Central memory CD8-positive, alpha-beta T cell (primary cell): Measurements from ENCODE around the gene GRAP2.

Source experiments
- ATAC-seq: fragments of 150-1000 bp; cut with Tn5 transposase; replicated peaks from 2 replicates; pipeline ENCODE4 v1.10.0; 2022; ENCODE audit warnings: mild to moderate bottlenecking, moderate FRiP score, moderate number of reproducible peaks; ENCODE audit not compliant: poor library complexity, severe bottlenecking; ENCODE audit errors: extremely low read depth
- DNase-seq, 2 donors: peaks; one replicate each; pipeline ENCODE4 v3.0.0; 2021; ENCODE audit warnings: low spot score in 2 of 2
- H3K27ac Mint-ChIP-seq: one replicate; pipeline ENCODE4 v1.8.0; 2022; ENCODE audit warnings: low read depth, mild to moderate bottlenecking, moderate library complexity, mixed read lengths
- H3K27me3 Mint-ChIP-seq: one replicate; pipeline ENCODE4 v1.8.0; 2022; ENCODE audit warnings: mixed read lengths
- H3K36me3 Mint-ChIP-seq: one replicate; pipeline ENCODE4 v1.8.0; 2022; ENCODE audit warnings: mild to moderate bottlenecking, moderate library complexity, mixed read lengths; ENCODE audit not compliant: insufficient read depth
- H3K4me1 Mint-ChIP-seq: one replicate; pipeline ENCODE4 v1.8.0; 2022; ENCODE audit warnings: mixed read lengths
- H3K4me3 Mint-ChIP-seq: one replicate; pipeline ENCODE4 v1.8.0; 2022; ENCODE audit warnings: mild to moderate bottlenecking, moderate library complexity, mixed read lengths
- H3K9me3 Mint-ChIP-seq: one replicate; pipeline ENCODE4 v1.8.0; 2022; ENCODE audit warnings: mixed read lengths

GRAP2 gene

DNA sequence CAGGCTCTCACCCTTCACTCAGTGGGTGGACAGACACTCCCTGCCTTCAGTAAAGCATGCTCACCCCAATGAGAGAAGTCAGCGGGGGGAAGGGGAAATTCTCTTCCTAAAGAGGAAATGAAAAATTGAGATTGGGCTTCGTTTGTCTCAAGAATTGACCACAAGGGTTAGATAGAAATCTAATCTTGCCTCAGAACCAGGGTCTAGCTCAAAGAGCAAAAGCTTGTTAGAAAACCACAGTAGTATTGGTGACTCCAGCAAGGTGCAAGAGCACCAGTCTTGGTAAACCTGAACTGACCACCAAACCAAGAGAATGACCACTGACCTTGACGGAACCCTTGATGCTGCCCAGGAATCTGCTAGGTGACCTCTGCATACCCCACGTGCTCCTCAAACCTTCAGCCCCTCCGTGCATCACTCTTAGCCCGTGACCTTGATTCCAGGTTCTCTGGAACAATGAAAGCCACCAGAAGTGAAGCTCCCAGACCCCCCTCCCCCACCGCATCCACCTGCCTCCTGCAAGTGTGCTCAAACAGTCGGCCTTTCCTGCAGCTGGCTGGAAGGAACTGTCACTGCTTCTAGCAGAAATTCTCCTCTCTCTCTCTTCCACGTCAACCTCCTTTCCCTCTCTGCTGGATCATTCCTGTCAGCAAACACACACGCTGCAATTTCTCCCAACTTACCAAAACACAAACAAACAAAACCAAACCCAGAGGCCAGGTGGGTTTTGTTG is 56.2 kb downstream of the GRAP2 start:
- Mint-ChIP-seq H3K4me1 (peaks cover 83% of the 10 kb centered on the region), H3K36me3 (peaks cover 83% of the 10 kb centered on the region), H3K4me3 (no peak overlapping the region), H3K27me3 (no peaks in the 10 kb centered on the region), H3K27ac (peak overlapping the region; percentile 84), H3K9me3 (no peaks in the 10 kb centered on the region)
- no peak for DNase-seq
- ATAC-seq = no peak

DNA sequence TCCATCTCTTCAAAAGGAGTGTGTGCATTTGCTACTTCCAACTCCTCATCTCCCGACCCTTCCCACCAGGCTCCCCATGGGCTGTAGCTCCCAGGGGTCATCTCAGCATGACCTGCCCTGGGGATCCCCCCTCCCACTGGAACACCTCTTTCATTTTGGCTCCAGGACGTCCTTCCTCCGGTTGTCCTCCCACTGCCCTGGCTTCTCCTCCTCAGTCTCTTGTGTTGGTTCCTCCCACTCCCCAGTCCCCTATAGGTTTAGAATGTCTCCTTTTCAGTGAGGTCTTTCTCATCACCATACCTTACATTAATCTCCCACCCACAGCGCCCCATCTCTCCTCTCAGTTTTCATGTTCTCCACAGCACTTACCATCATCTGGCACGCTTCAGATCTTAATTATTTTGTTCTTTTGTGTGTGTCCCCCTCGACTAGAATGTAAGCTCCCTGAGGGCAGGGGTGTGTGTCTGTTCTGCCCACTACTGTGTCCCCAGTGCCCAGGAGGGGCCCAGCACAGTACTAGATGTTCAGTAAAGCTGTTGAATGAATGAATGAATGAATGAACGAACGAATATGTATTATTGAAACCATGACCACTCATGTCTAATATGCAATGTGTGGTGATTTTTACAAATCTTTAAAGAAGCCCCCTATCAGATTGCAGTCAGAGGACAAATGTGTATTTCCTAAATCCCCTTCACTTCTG is 57.3 kb downstream of the GRAP2 start:
- Mint-ChIP-seq H3K27ac (peak overlapping the region; percentile 84), H3K27me3 (no peaks in the 10 kb centered on the region), H3K9me3 (no peaks in the 10 kb centered on the region), H3K4me1 (peaks cover 73% of the 10 kb centered on the region), H3K4me3 (no peak overlapping the region), H3K36me3 (peaks cover 83% of the 10 kb centered on the region)
- no peak for ATAC-seq
- no peak for DNase-seq

DNA sequence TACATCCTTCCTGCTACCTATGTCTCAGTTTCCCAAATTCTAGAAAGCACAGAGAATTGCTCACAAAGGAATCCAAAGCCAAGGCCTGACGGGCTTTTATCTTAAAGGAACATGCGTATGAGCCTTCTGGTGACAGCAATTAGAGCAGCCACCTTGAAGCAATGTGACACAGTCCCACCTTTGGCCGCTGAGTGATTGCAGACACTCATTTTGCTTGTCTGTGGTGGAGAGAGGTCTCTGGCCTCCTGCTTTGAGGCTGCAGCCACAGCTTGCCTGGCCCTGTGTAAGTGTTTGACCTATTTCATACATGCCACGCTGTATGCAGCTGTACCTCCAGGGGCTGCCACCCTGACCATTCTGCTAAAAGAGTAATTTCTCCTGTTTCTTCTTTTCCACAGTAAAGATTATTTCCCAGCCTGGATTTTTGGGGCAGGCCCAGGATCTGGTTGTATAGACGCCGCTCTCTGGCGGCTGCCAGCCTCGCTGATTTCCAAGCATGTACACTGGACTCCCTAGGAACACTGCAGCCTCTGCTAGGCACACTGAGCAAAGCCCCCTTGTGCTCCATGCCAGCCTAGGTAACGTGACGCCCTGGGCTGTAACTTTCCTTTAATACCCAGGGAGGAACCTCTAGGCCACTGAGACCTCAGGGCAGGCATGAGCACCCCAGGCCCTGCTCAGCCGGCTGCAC is 58.2 kb downstream of the GRAP2 start:
- ATAC-seq (no peak), DNase-seq (no peak)
- H3K4me3 Mint-ChIP-seq = no peak overlapping the region
- H3K9me3 Mint-ChIP-seq = no peaks in the 10 kb centered on the region
- peak overlapping the region; percentile 84 for H3K27ac Mint-ChIP-seq
- peaks cover 63% of the 10 kb centered on the region for H3K4me1 Mint-ChIP-seq
- H3K27me3 Mint-ChIP-seq = no peaks in the 10 kb centered on the region
- peaks cover 84% of the 10 kb centered on the region for H3K36me3 Mint-ChIP-seq

DNA sequence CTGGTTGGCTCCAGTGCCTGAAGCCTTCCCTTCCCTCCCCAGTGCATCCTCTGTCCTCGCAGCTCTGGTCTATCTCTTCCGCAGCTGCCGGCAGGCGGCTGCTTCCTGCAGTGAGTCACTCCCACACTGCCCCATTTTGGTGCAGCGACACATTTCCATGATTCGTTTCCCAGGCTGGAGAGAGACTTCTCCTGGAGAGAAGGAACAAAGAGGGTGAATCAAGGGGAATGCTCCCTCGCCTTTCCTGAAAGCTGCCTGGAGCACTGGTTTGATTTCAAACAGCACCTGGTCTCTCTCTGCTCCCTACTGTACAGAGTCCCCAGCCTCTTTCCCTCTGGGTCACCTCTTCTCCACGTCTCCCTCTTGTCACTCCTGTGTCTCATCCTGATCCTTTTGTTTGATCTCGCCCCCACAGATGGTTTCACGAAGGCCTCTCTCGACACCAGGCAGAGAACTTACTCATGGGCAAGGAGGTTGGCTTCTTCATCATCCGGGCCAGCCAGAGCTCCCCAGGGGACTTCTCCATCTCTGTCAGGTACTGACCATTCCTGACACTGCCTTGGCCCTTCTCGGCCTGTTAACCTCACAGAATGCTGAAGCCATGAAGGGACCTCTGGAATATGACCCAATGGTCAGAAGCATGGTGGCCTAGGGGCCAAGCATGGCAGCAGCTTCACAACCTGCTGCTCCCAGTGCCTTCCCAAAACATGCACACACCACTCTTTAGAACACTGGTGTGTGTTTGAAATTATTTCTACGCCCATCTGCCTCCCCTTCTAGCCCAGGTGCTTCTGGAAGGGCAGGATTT is 59.0 kb downstream of the GRAP2 start, which contains the start of gene TMA7B:
Gene TMA7B (plus strand): TSS at position 758 of the 808 bp plus-strand sequence. CDS start 3,978 bp downstream, outside the sequence.
- Mint-ChIP-seq H3K4me3 (peak within 1 kb of the TSS; percentile 61), H3K27ac (peak within 1 kb of the TSS; percentile 84), H3K9me3 (no peaks in the 10 kb centered on the region), H3K4me1 (peaks cover 63% of the 10 kb centered on the region), H3K27me3 (no peaks in the 10 kb centered on the region), H3K36me3 (peaks cover 85% of the 10 kb centered on the region)
- ATAC-seq (no peak), DNase-seq (no peak)

DNA sequence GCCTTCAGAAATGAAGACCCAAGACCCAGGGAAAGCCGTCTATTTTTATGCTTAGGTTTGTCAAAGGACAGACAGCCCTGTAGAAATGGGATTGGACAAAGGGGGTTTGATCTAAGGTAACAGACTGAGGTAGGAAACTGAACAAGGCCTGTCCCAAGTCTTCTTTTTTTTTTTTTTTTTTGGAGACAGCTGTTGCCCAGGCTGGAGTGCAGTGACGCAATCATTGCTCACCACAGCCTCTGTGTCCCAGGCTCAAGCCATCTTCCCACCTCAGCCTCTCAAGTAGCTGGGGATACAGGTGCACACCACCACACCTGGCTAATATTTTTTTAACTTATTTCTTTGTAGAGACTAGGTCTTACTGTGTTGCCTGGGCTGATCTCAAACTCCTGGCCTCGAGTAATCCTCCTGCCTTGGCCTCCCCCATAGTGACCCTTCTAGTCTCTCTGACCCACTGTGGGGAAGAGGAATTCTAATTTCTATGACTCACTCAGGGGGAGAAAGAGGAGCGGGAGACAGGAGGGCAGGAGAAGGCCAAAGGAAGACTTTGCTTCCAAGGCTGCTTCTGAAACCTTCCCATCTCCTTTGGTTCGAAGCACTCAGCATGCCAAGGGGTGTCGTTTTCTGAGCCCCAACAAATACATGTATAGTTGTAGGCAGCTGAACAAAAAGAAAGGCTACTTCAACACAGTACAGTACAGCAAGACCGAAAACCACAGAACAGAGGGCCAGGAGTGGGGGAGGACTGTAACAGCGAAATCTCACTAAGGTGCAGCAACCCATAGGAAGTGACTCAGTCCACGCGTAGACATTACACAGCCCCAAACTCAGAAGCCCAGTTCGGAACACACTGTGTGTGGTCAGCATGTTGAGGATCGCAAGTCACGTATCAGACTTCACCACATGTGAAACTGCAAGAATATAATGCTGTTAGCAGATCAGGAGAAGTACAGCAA is 60.2 kb downstream of the GRAP2 start:
- Mint-ChIP-seq H3K27ac (peak overlapping the region; percentile 84), H3K36me3 (peaks cover 86% of the 10 kb centered on the region), H3K4me1 (peaks cover 54% of the 10 kb centered on the region), H3K9me3 (no peaks in the 10 kb centered on the region), H3K27me3 (no peaks in the 10 kb centered on the region), H3K4me3 (peak overlapping the region; percentile 61)
- DNase-seq (peak; percentile 36 to 70), ATAC-seq (peak; percentile 99)

DNA sequence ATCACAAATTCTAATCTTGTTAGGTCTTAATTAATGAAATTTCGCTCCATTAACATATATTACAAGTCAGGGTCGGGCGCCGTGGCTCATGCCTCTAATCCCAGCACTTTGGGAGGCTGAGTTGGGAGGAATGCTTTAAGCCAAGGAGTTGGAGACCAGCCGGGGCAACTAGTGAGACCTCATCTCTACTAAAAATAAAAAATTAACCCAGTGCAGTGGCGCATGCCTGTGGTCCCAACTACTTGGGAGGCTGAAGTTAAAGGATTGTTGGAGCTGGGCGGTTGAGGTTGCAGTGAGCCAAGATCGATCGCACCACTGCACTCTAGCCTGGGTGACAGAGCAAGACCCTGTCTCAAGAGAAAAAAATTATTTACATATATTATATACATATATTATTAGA is 61.2 kb downstream of the GRAP2 start:
- DNase-seq (no peak), ATAC-seq (no peak)
- H3K4me3 Mint-ChIP-seq = peak overlapping the region; percentile 61
- H3K27me3 Mint-ChIP-seq = no peaks in the 10 kb centered on the region
- H3K4me1 Mint-ChIP-seq = peaks cover 50% of the 10 kb centered on the region
- H3K36me3 Mint-ChIP-seq = peaks cover 82% of the 10 kb centered on the region
- no peaks in the 10 kb centered on the region for H3K9me3 Mint-ChIP-seq
- peak overlapping the region; percentile 84 for H3K27ac Mint-ChIP-seq

DNA sequence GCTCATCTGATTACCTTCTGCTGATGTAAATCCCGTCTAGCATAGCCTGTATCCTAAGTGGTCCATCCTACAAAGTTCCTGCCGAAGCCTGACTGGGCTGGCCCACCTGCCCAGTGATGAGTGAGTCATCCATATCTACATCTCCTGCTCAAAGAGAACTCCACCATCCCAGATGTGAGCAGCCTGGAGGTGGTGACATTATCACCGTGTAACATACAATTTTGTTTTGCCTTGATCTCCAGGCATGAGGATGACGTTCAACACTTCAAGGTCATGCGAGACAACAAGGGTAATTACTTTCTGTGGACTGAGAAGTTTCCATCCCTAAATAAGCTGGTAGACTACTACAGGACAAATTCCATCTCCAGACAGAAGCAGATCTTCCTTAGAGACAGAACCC is 64.9 kb downstream of the GRAP2 start:
- no peak overlapping the region for H3K27ac Mint-ChIP-seq

DNA sequence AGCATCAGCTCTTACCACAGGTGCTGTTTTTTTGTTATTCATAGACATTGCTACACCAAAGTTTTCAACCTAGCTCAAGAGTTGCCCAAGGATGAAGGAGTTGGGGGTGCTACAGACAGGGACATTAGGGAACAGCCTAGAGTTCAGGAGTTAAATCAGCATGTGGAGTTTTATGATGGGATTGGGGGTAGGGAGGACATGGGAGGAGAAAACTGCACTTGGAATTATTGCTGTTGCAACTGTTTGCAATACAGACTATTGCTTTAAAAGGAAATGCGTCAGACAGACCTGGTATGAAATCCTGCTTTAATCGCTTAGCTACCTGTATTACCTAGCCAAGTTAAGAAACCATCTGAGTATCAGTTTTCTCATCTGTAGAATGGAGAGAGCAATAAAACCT is 65.6 kb downstream of the GRAP2 start:
- H3K9me3 Mint-ChIP-seq = no peaks in the 10 kb centered on the region
- ATAC-seq (no peak), DNase-seq (no peak)
- H3K4me1 Mint-ChIP-seq = peaks cover 15% of the 10 kb centered on the region
- H3K27ac Mint-ChIP-seq = no peak overlapping the region
- H3K27me3 Mint-ChIP-seq = no peaks in the 10 kb centered on the region
- peaks cover 83% of the 10 kb centered on the region for H3K36me3 Mint-ChIP-seq
- H3K4me3 Mint-ChIP-seq = no peak overlapping the region

More for the DNA sequence above, 64.9 kb downstream of the GRAP2 start:
- no peak for DNase-seq
- Mint-ChIP-seq H3K9me3 (no peaks in the 10 kb centered on the region), H3K36me3 (peaks cover 82% of the 10 kb centered on the region), H3K4me3 (no peak overlapping the region), H3K4me1 (peaks cover 22% of the 10 kb centered on the region), H3K27me3 (no peaks in the 10 kb centered on the region)
- no peak for ATAC-seq

DNA sequence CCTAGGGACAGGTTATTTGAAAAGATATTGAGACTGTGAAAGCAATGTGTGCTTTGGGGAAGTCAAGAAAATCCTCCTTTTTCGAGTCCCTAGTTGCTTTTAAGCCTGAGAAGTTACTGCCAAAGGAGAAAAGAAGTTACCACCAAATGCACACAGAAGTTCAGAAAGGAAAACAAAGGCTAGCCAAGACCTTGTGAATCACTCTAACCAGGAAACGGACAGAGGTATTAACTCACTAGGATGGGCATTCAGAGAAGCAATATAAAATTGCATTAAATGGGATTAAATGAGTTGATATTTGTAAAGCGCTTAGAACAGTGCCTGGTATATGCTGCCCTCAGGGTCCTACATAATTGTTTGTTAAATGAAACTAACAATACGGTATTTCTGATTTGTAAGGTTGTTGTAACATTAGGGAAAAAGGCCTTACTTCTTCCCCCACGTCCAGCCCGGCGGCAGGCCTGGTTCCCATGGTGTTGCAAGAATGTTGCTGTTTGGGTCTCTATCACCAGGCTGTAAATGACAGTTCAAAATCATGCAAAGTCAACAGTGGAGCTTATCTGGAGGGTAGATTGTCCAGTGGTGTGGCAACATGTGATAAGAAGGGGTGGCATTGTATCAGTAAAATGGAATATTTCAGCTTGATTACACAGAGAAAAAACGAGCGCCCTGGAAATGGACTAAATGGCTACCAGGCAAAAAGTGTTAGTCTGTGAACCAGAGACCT is 66.4 kb downstream of the GRAP2 start:
- Mint-ChIP-seq H3K4me1 (peaks cover 14% of the 10 kb centered on the region), H3K27ac (no peak overlapping the region)
- no peak for ATAC-seq

DNA sequence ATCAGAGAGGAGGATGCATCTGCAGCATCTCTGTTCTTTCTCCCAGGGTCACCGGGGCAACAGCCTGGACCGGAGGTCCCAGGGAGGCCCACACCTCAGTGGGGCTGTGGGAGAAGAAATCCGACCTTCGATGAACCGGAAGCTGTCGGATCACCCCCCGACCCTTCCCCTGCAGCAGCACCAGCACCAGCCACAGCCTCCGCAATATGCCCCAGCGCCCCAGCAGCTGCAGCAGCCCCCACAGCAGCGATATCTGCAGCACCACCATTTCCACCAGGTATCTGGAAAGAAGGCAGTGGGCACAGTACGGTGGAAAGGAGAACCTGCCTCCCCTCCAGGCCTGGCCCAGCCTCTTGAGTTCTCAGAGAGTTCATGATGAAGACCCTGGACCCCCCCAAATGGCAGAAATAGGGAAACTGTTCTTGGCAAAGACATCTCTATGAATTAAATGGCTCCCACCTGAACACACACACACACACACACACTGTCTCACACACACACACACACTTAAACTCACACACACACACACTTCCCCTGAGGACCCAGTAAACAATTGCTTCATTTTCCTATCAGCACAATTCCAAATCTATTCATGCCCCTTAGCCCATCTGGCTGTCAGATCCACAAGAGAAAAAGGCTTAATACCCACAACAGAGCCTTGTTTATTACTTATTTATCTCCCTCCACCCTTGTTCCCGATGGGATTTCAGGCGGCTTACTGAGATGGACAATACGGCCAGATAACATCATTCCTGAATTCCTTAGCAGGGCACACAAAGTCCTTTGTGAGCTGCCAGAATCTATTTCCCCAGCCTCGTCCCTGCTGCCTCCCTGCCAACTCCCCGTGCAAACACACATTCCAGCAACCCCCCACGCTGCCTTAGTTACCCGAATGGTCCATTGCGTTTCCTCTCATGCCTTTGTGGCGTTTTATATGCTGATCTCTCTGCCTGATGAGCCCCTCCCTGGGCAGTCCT is 67.4 kb downstream of the GRAP2 start:
- ATAC-seq = no peak
- peak overlapping the region; percentile 4 for H3K27ac Mint-ChIP-seq
- no peak overlapping the region for H3K4me3 Mint-ChIP-seq
- peaks cover 22% of the 10 kb centered on the region for H3K4me1 Mint-ChIP-seq
- no peaks in the 10 kb centered on the region for H3K9me3 Mint-ChIP-seq
- H3K36me3 Mint-ChIP-seq = peaks cover 83% of the 10 kb centered on the region
- H3K27me3 Mint-ChIP-seq = no peaks in the 10 kb centered on the region
- DNase-seq = no peak

More for the DNA sequence above, 66.4 kb downstream of the GRAP2 start:
- Mint-ChIP-seq H3K36me3 (peaks cover 84% of the 10 kb centered on the region), H3K27me3 (no peaks in the 10 kb centered on the region), H3K9me3 (no peaks in the 10 kb centered on the region), H3K4me3 (no peak overlapping the region)
- DNase-seq = no peak
